Calu3 (cell line): ENCODE results near the gene SLC1A5. TPM values are rescaled to one million over a fixed set of nuclear protein-coding genes. Genes with fewer than 3 reads are reported as not detected.

Experiments
- BruUV-seq: library from RNA; stranded (reverse); fragments of 400-500 nt; replicated peaks from 2 replicates; lab custom pipeline; 2021; lab: Mats Ljungman, UMichigan
- CTCF ChIA-PET: fragments of 300-600 bp; sonication (Branson Sonifier 250); formaldehyde crosslinking; loops from one replicate; lab custom pipeline; 2022; ENCODE audit warnings: antibody characterized with exemption; lab: Charles Lee
- DNase-seq: peaks from one replicate; pipeline ENCODE4 v3.0.0; 2022
- H3K27ac Mint-ChIP-seq: one replicate; pipeline ENCODE4 v1.8.0; 2022; ENCODE audit warnings: mixed read lengths; ENCODE audit not compliant: unreplicated experiment
- H3K27me3 Mint-ChIP-seq: one replicate; pipeline ENCODE4 v1.8.0; 2022; ENCODE audit warnings: mixed read lengths; ENCODE audit not compliant: unreplicated experiment
- H3K36me3 Mint-ChIP-seq: one replicate; pipeline ENCODE4 v1.8.0; 2022; ENCODE audit warnings: mild to moderate bottlenecking, moderate library complexity, mixed read lengths; ENCODE audit not compliant: insufficient read depth, unreplicated experiment
- H3K4me1 Mint-ChIP-seq: one replicate; pipeline ENCODE4 v1.8.0; 2022; ENCODE audit warnings: mild to moderate bottlenecking, low read depth, mixed read lengths; ENCODE audit not compliant: unreplicated experiment
- H3K4me3 Mint-ChIP-seq: one replicate; pipeline ENCODE4 v1.8.0; 2022; ENCODE audit warnings: mild to moderate bottlenecking, low read depth, moderate library complexity, mixed read lengths; ENCODE audit not compliant: unreplicated experiment
- H3K9me3 Mint-ChIP-seq: one replicate; pipeline ENCODE4 v1.8.0; 2022; ENCODE audit warnings: low read depth, mixed read lengths; ENCODE audit not compliant: unreplicated experiment
- intact Hi-C: fragments of 100-400 bp; cut with micrococcal nuclease; formaldehyde crosslinking; loops from one replicate; pipeline ENCODE4 v1.10.0; 2022; ENCODE audit not compliant: unreplicated experiment
- total RNA-seq: library from RNA; stranded (reverse); gene quantifications from 2 replicates; pipeline ENCODE4 v1.2.3, GENCODE V29; 2022
- TF ChIP-seq, protein P1 (sequence below): fragments of 200-600 bp; IDR thresholded peaks from one replicate; pipeline ENCODE4 v1.8.0; 2022; ENCODE audit warnings: antibody characterized with exemption; ENCODE audit not compliant: unreplicated experiment

SLC1A5 gene
- total RNA-seq, 1 experiment from 2014 or later: 250 TPM

DNA sequence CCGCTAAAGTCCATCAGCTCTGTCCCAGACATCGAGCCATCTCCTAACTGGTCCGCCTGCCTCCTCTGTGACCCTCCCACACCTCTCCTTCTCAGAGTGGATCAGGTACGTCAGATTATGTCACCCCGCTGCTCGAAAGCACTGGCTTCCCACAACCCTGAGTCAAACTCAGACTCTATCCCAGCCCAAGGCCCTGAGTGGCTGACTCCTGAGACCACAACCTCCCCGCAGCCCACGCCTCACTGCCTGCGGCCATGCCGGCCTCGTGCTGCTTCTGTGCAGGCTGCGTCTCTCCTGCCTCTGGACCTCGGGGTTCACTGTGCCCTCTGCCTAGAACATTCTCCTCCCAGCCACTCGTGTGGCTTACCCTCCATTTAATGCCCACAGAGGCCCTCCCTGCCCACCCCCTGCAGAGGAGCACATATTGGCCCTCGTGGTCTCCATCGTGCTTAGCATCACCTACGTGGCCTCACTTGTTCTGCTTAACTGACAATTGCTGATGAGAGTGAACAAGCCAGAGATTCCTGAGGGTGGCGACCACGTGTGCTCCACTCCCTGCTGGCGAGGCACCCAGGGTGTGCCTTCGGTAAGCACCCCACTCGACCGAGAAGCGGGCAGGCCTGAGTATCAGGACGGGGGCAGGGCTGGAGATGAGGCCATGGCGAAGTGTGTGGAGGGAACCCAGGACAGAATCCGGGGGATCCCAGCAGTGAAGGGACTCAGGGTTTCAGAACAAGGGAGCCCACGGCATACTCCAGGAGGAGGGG lies 56.0 kb downstream of the SLC1A5 start:
- intact Hi-C loops: no loop called here

DNA sequence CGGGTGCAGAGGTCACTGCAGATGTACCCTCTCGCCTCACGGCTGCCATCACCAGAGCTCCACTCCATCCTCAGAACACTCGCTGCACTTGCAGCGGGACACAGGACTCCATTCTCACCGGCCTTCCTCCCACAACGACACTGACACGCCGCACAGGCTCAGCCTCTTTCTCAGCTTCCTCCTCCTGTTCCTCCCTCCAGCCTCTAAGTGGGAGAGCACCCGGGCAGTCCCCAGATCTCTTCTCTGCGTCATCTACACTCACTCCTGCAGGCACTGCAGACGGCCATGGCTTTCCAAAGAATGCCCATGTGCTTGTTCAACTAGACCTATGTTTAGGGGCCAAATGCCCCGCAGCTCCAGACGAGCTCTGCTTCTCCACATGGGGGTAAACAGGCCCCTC lies 56.8 kb downstream of the SLC1A5 start:
- Mint-ChIP-seq H3K4me3 (peak overlapping the region; percentile 16), H3K27me3 (no peaks in the 10 kb centered on the region), H3K27ac (peak overlapping the region; percentile 52), H3K36me3 (peaks cover 66% of the 10 kb centered on the region), H3K4me1 (peaks cover 55% of the 10 kb centered on the region), H3K9me3 (no peaks in the 10 kb centered on the region)
- BruUV-seq: no TSS peak
- no peak for DNase-seq
- TF ChIP-seq, protein P1, sequence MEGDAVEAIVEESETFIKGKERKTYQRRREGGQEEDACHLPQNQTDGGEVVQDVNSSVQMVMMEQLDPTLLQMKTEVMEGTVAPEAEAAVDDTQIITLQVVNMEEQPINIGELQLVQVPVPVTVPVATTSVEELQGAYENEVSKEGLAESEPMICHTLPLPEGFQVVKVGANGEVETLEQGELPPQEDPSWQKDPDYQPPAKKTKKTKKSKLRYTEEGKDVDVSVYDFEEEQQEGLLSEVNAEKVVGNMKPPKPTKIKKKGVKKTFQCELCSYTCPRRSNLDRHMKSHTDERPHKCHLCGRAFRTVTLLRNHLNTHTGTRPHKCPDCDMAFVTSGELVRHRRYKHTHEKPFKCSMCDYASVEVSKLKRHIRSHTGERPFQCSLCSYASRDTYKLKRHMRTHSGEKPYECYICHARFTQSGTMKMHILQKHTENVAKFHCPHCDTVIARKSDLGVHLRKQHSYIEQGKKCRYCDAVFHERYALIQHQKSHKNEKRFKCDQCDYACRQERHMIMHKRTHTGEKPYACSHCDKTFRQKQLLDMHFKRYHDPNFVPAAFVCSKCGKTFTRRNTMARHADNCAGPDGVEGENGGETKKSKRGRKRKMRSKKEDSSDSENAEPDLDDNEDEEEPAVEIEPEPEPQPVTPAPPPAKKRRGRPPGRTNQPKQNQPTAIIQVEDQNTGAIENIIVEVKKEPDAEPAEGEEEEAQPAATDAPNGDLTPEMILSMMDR: no peak
- intact Hi-C loops: no loop called here
- CTCF ChIA-PET: interaction anchor here (1.0 kb wide), 1 partner anchor 131 kb away, joined by 3 read pairs; the partner anchor contains the start of gene CALM3

More for the DNA sequence above, 56.0 kb downstream of the SLC1A5 start:
- peaks cover 59% of the 10 kb centered on the region for H3K36me3 Mint-ChIP-seq
- H3K27ac Mint-ChIP-seq: peak overlapping the region; percentile 52
- peaks cover 55% of the 10 kb centered on the region for H3K4me1 Mint-ChIP-seq
- no TSS peak for BruUV-seq
- no peak for DNase-seq
- CTCF ChIA-PET: no interaction called here
- no peaks in the 10 kb centered on the region for H3K27me3 Mint-ChIP-seq
- TF ChIP-seq, protein P1: no peak
- no peaks in the 10 kb centered on the region for H3K9me3 Mint-ChIP-seq
- H3K4me3 Mint-ChIP-seq: peak overlapping the region; percentile 16

DNA sequence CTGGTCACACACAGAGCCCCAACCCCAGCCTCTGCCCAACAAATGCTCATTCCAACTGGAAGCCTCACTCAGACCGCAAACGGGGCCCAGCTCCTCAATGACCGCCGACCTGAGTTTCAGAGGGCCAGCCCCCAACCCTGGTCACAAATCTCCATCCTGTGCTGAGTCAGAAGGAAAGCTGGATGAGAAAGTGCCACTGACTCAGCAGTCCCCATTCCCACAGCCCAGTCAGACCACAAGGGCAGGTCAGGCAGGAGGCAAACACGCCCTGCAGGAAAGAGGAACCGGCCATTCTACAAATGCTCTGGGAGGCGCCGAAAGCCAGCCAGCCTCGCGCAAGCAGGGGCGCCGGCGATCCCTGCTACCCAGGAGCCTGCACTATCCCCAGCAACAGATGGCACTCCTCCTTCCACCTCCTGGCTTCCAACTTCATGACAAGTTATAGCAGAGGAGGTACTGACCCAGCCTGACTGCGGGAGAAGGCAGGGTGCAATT lies 57.3 kb downstream of the SLC1A5 start:
- TF ChIP-seq, protein P1: no peak
- no TSS peak for BruUV-seq
- Mint-ChIP-seq H3K36me3 (peaks cover 72% of the 10 kb centered on the region), H3K4me3 (peak overlapping the region; percentile 16), H3K27me3 (no peaks in the 10 kb centered on the region), H3K9me3 (no peaks in the 10 kb centered on the region), H3K27ac (peak overlapping the region; percentile 52), H3K4me1 (peaks cover 55% of the 10 kb centered on the region)
- intact Hi-C loops: no loop called here
- peak; percentile 75 for DNase-seq
- CTCF ChIA-PET: interaction anchor here (1.0 to 1.5 kb wide), 3 partner anchors 17 to 130 kb away, joined by 3 to 5 read pairs (median 3); partner anchors contain the start of gene CALM3

DNA sequence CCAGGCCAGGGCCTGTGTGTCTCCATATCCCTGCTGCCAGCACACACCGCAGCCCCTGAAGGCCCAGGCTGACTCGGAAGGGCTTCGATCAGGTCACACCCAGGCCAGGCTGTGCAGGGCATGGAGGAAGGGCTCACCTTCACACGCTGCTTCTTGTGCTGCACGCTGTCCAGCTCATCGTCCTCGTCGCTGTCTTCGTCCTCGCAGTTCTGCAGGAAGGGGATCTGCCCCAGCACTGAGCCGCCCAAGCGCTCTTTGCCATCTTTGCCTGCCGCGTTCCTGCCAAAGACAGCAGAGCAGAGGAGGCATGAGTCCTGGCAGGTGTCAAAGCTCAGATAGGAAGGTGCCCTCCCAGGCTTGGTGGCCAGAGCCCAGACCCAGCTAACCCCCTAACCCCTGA lies 57.8 kb downstream of the SLC1A5 start:
- no peak for DNase-seq
- CTCF ChIA-PET: interaction anchor here (1.0 to 1.5 kb wide), 3 partner anchors 17 to 130 kb away, joined by 3 to 5 read pairs (median 3); partner anchors contain the start of gene CALM3
- intact Hi-C loops: no loop called here
- Mint-ChIP-seq H3K4me3 (peak overlapping the region; percentile 16), H3K27ac (peak overlapping the region; percentile 52), H3K9me3 (no peaks in the 10 kb centered on the region), H3K27me3 (no peaks in the 10 kb centered on the region), H3K4me1 (peaks cover 55% of the 10 kb centered on the region), H3K36me3 (peaks cover 75% of the 10 kb centered on the region)
- TF ChIP-seq, protein P1: no peak
- BruUV-seq: no TSS peak
